Occipital lobe (tissue), 2 donors: ENCODE data around the gene PTPRN. TPM values are rescaled to one million over a fixed set of nuclear protein-coding genes. Genes with fewer than 3 reads are reported as not detected.
"Not testable (repeated sequence)": the region's sequence is repeated elsewhere in the genome, so short reads cannot be mapped to it uniquely, and the experiment has no call there.

Experiments
- DNase-seq: peaks from one replicate; lab custom pipeline; 2025; lab: John Stamatoyannopoulos, UW
- total RNA-seq: library from RNA; depleted of rRNA; stranded (reverse); fragments of >200 nt; gene quantifications from one replicate; pipeline ENCODE4 v1.2.3, GENCODE V29; 2014

The PTPRN gene
- total RNA-seq, 1 donor from 2014 or later: 32.6 TPM

DNA sequence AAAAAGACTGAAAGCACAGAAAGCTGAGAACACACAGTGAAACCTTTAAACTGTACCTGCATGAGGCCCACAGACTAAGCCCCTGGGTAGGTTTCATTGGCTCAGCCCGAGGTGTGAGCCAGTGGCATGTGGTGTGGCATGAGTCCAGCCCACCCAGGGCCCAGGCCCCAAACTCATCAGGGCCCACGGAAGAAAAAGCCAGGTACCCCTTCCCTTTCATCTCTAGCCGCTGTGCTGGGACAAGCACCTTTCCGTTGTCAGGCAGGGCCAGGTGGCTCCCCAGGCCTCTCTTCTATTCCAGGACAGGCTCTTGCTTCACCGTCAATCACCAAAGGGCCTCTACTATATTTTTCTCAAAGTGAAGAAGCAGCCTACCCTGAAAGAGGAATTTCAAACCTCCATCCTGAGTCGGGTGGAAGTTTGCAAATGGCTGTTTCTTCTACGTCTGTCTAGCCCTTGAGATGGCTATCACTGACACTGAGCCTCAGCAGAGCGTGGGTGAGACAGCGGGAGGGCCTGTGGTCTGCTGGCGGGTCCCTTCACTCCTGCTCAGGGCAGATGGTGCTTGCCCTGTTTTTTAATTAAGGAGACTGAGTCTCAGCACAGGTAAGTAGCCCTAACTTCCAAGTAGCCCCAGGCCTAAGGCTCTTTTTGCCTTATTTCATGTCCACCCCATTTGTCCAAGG, 21.5 kb downstream of the PTPRN start:
- no peak for DNase-seq

DNA sequence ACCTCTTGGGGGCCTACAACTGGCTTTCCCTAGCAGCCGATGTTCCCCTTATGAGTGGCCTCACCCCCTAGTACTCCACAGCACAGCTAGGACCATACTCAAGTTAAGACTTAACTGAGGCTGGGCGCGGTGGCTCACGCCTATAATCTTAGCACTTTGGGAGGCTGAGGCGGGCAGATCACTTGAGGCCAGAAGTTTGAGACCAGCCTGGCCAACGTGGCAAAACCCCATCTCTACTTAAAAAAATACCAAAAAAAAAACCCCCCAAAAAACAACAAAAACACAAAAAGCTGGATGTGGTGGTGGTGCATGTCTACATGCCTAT, 22.1 kb downstream of the PTPRN start:
- DNase-seq: not testable (repeated sequence)

DNA sequence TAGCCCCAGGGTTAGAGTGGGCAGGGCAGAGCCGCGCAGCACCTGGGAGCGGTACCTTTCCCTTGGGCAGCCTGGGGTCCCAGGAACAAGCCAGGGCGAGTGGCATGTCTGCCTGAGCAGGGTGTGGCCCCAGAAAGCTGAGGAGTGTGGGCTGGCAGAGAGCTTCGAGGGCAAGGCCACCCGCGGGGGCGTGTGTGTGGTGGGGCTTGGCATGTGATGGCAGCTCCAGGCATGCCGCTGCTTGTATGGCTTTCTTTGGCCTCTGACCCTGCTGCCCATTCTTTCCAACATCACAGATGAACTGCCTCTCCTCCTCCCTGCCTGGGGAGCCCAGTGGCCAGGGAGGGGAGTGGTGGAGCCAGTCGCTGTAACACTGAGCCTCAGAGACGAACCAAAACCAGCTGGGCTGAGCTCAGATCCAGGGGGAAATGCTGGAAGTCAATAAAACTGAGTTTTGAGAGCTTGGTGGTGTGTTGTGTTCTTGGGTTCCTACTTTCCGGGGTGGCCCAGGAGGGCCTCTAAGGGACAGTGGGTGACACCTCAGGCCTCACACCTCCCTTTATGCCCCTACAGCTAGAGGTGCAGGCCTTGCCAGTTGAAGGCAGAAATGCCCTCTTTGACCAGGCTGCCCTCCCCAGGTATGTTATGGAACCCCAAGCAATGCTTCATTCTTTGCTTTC, 22.6 kb downstream of the PTPRN start:
- DNase-seq: peak; percentile 27

- DNase-seq: peak; percentile 64
Measured at GRCh38 chr2:219285894-219286425, 23.2 kb downstream of the PTPRN start.

DNA sequence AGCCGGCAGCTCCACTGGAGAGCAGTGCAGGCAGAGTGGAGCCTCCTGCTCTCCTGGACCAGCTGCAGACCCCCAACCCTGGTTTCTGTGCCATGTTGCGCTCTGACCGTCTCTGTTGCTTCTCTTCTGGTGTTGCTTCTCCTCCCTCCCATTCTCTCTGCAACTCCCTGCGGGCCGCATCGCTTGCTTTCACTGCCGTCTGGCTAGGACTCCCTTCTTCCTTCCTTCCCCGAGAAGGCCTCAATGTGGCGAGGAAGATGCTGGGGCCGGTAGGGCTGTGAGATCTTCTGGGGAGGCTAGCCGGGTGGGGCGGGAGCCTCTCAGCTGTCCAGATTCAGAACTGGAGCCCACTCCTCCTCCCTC, 23.8 kb downstream of the PTPRN start:
- DNase-seq: no peak

DNA sequence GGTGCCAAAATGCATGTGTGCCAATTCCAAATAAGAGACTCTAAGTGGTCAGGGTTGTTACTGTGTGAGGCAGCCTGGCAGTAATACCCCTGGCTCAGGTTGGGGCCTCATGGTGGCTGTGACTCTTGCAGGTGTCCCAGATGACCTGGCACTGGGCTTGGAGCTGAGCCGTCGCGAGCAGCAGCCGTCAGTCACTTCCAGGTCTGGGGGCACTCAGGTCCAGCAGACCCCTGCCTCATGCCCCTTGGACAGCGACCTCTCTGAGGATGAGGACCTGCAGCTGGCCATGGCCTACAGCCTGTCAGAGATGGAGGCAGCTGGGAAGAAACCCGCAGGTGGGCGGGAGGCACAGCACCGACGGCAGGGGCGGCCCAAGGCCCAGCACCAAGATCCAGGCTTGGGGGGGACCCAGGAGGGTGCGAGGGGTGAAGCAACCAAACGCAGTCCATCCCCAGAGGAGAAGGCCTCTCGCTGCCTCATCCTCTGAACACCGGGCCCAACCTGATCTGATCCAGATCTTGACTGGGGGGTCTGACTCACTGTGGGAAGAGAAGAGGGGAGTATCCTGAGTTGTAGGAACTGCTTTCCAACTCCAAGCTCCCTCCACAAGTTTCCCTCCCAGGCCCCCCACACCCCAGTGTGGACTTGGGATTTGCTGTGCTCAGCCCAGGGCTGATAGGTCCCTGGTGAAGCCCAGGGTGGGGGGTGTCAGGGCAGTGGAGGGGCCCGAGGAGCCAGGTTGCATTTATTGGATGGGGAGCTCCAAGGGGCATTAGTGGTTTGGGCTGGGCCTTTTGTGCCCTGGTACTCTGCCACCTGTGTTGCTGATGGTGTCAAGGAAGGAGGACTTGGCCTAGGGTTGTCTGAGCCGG, 24.5 kb downstream of the PTPRN start:
- no peak for DNase-seq

DNA sequence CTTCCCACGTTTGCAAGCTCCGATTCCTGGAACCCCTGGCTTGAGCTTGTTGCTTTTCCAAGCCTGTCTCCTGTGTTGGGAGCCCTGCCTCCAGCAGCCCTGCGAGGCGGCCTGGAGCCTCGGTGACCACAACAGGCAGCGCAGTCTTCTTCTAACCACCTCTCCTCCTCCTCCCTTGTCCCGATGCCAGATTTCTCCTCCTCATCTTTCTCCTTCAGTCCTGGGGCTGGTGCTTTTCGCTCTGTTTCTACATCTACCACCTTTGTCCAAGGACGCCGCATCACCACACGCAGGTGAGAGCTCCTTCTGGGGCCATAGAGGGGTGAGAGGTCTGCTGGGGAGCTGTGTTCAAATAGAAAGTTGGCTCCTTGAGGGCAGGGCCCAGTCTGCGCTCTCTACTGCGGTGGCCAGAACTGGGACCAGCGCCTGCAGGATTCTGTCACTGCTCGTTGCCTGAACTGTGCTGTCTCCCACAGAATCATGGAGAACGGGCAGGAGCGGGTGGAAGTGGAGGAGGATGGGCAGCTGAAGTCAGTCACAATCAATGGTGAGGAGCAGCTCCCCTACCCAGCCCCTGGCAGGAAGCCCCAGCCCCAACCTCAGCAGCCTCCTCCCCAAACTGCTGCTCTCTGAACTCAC, 26.1 kb downstream of the PTPRN start:
- DNase-seq: no peak

GRCh38 chr2:219282375-219282774, 26.8 kb downstream of the PTPRN start:
- DNase-seq: no peak

DNA sequence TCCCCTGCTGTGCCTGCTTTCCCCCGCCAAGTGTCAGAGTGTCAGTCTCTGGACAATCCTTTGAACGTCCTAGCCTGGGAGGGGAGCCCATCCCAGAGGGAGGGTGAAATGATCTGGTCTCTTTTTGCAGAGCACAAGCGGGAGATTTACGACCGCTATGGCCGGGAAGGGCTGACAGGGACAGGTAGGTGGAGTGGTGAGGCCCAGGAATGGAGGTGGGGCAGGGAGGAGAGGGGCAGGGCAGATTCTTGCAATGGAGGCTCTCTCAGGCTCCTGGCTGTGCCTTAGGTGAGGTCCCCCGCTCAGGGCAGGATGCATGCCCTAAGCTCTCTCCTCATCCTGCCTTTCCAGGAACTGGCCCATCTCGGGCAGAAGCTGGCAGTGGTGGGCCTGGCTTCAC, 27.6 kb downstream of the PTPRN start:
- no peak for DNase-seq

- no peak for DNase-seq
Measured at GRCh38 chr2:219280651-219281050, 28.6 kb downstream of the PTPRN start.

DNA sequence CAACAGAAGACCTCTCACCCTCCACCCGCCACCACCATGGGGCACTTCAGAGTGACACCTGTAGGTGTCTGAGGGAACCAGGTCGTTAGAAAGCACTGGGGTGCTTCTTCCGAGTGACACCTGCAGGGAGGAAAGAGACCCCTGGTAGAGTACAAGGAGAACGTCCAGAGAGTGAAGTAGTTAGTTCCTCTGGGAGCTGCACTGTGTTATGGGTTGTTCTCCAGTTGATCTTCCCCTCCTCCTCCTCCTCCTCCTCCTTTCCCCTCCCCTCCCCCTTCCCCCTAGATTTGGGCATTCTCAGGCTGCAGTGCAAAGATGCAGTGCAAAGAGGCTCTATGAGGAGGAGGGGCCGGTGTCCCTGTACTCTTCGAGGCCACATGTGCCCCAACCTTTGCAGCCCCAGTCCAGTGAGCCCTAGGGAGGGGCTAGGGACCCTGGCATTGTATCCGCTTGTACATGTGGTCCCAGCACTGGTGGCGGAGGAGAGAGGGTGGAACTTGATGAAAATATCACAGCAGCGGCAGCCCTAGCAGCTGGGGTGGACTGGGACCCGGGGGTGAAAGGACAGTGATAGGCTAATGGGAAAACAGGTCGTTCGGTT, 29.2 kb downstream of the PTPRN start:
- no peak for DNase-seq

GRCh38 chr2:219279151-219279915, 29.9 kb downstream of the PTPRN start, which contains the start of gene DNAJB2:
Gene DNAJB2, plus strand, starts transcription at chr2:219279366. Its CDS starts 468 bp downstream, at chr2:219279834.
- DNase-seq: peak; percentile 99

DNA sequence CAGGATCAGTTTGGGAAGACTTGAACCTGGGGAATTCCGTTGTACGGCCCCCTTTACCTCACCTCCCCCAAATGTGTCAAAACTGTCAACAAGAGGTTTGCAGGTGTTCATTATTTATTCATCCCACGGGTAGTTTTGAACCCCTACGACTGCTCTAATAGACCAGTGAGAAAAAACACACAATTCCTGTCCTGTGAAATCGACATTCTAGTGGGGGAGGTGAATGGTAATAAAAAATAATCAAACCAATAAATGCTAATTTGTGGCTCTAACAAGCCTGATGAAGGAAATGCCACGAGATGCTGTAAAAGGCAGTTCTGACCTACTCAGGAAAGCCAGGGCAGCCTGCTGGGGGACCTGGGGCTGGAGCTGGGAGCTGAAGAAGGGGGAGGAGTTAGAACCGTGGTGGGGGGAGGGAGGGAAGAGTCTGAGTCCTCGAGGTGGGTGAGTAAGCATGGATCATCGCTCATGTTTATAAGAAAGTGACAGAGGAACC, 30.5 kb downstream of the PTPRN start:
- DNase-seq: no peak

DNA sequence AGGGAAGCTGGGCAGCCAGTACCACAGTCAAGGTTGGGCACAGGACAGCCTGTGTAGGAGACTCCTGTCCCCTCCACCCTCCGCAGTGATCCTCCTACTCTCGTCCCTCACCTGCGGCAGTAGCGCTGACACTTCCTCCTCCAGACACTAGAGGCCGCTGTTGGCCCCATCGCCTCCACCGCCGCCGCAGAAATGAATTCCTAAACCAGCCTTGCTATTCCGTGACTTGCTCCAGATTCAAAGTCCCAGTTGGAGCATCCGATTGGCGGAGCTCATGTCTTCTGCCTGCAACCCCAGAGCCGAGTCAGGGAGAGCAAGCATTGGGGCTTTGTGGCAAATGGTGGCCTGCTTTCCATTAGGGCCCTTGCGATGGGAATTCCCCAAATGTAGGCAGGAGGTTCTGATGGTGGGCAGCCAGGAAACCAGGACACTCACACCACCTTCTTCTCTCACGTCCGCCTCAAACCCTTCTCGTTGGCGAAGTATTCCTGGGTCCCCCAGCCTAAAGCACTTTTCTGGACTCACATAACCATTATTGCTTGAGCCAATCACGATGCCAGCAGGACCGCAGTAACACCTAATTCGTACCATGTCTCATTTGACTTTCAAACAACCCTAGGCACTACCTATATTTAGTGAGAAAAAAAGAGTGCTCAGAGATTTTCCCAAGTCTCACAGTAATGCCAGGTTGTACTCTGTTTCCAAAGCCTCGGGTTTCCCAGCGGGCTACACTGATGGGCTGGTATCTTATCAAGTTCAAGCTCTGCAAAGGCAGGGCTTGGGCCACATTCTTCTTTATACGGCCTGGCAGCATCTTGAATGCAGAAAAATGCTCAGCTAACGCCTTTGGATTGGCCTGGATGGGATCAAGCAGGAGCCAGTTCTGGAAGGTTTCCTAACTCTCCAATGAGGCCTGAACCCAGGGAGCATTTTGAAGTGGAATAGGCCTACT, 31.2 kb downstream of the PTPRN start:
- peak; percentile 83 for DNase-seq

GRCh38 chr2:219274361-219274921, 34.8 kb downstream of the PTPRN start:
- no peak for DNase-seq

DNA sequence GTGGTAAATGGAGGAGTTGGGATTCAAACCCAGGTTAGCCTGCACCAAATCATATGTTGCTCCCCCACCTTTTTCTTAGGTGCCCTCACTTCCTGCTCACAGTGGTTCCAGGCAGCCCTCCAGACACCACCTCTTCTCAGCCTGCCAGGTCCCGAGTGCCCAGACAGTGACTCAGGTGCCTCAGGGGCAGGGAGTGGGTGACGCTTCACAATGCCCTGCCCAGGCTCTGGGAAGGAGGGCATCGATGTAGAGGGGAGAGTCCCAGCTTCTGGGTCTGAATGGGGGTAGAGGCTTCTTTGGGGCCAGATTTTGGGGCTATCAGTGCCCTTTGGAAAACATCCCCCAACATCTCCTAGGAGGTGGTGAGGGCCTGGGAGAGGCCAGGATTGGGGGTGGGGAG, 35.3 kb downstream of the PTPRN start:
- DNase-seq: no peak

DNA sequence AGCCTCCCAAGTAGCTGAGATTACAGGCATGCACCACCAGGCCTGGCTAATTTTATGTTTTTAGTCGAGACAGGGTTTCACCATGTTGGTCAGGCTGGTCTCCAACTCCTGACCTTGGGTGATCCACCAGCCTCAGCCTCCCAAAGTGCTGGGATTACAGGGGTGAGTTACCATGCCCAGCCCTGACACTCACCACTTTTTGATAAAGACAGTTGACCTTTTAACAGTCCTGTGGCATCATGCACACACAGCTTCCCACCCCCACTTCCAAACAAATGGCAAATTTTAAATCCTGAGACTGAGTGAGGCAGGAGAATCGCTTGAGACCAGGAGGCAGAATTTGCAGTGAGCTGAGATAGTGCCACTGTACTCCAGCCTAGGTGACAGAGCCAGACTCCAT, 36.2 kb downstream of the PTPRN start:
- no peak for DNase-seq

DNA sequence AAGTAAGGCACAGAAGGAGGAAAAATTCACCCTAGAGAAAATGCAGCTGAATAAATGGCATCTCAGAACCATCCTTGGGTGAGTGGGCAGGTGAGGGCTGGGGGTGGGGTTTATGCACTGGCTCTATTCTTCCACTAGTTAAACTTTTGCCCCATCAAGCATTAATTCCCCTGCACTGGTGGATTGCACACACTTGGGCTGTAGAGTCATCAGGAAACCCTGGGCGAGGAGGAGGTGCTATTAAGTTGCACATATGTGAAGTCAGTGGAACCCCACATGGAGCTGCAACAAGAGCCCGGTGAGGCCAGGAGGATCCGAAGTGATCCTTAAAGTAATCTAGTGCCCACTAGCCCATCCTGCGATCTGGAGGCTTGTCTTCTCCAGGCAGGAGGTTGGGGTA, 36.8 kb downstream of the PTPRN start:
- DNase-seq: no peak

DNA sequence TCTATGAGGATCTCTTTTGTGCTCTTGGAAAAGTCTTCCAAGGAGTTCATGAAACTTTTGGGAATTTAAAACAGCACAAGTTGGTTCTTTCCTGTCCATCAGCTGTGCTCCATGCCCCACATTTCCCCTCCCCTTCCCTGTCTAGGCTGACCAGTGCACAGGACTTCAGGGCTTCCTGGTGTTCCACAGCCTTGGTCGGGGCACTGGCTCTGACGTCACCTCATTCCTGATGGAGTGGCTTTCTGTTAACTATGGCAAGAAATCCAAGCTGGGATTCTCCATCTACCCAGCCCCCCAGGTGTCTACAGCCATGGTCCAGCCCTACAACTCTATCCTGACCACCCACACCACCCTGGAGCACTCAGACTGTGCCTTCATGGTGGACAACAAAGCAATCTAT, 38.2 kb downstream of the PTPRN start:
- DNase-seq: no peak
